GM18508 (cell line): Measurements from ENCODE around the gene ZNG1F.
"Not testable (repeated sequence)": the region's sequence is repeated elsewhere in the genome, so short reads cannot be mapped to it uniquely, and the experiment has no call there.

Source experiments
- ATAC-seq: cut with Tn5 transposase; IDR thresholded peaks from one replicate; pipeline ENCODE4 v1.9.1; 2021; ENCODE audit warnings: moderate number of reproducible peaks; ENCODE audit not compliant: insufficient read depth, unreplicated experiment

The ZNG1F gene

DNA sequence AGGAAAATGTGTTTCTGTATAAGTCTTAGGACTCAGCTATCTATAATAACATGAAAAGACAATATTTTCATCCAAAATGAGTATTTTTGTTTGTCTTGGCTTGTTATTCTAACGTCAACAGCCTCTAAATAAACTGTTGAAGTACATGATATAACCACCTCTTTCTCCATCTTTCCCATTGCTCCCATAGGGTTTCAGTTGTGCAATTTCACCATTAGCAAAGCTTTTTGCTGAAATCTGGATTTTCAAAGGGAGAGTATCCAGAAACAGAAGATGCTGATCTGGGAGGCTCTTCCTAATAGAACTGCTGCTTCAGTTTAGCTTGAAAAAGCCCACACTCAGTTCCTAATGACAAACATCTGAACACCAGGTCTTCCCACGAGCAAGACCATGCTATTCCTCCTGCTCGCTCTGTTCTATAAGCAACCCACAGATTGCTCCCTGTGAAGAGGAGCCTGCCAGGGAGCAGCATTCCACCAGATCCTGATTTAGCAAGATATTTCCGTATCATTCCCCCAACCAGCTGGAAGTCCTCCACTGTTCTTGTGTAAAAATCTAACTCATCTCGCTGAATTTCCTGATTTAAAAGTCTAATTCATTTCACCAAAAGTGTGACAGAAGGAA, 101.8 kb downstream of the ZNG1F start:
- not testable (repeated sequence) for ATAC-seq

DNA sequence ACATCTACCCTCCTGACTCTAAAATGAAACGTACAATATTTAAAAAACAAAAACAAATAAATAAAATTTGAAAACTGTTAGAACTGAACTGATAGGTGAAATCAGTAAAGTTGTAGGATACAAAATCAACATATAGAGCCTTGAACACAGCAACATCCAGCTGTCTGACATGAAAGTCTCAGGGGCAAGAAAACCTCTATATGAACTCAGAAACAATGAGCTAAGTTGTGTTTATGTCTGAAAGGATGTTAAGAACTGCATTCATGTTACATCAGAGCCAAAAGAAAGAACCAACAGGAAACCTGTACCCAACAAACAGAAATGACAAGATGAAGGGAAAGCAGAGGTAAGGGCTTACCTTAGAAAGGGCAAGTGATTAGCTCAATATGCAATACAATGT, 102.4 kb downstream of the ZNG1F start:
- ATAC-seq: not testable (repeated sequence)

DNA sequence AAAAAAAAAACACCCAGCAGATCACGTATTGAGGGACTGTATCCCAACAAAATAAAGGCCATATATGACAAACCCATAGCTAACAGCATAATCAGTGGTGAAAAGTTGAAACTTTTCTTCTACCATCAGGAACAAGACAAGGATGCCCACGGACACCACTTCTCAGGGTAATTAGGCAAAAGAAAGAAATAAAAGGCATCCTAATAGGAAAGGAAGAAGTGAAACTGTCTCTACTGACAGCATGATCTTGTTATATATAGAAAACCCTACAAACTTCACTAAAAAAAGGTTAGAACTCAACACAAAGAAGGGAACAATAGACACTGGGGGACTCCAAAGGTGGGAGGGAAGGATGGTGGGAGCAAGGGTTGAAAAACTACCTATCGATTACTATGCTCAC, 102.9 kb downstream of the ZNG1F start:
- ATAC-seq: not testable (repeated sequence)

DNA sequence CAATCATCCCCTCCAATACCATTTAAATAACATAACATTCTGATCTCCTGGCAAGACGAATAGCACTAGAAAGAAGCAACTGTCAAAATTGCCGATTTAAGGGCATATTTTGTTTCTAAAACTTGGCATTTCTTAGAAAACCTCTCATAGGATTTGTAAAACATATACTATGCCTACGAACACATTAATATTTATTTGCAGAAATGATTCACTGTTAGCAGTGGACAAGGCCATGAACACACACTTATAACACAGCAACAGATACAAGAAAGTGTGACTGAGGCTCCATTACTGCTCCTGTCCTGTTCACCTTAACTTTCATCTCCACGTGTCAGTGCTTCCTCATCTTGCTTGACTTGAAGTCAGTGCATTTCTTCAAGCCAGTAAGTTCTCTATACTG, 106.8 kb downstream of the ZNG1F start:
- not testable (repeated sequence) for ATAC-seq
